HG03521 (cell line): Measurements from ENCODE around the gene PHC2.
"Not testable (repeated sequence)": the region's sequence is repeated elsewhere in the genome, so short reads cannot be mapped to it uniquely, and the experiment has no call there.

ENCODE experiments used
- ATAC-seq: cut with Tn5 transposase; IDR thresholded peaks from one replicate; pipeline ENCODE4 v1.9.1; 2021; ENCODE audit warnings: mild to moderate bottlenecking, moderate library complexity; ENCODE audit not compliant: unreplicated experiment

The PHC2 gene

DNA sequence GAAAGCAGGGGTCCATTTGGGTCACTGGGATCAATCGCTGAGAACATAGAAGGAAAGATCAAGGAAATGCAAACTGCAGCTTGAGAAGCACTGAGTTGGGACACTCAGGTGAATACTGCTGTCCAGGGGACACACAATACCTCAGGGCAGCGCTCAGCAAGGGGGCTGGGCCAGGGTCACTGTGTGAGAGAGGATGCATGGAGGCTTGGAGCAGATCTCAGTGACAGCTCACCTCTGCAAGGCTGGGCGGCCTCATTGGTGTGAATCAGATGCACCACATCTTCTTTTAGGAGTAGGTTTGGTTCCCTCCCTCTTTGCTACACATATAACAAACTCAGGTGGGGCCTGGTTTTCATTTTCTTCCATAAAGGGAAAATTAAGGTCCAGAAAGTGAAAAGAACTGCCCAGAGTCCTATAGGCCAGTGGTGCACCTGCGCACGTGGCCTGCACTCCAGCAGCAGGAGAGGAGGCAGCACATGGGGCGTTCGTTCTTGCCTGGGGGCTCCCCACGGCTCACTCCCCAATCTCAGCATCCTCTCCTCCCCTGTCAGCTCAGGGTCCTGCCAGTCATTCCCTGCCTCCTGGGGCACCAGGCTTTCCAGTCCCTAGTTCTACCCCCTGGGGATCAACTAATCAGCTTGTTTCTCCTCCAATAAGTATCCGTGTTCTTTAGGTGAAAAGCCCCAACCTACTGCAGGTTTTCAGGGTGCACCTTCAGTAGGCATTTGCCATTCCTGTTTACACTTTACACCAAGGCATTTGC lies 111.5 kb downstream of the PHC2 start:
- no peak for ATAC-seq

- ATAC-seq = no peak
Measured at GRCh38 chr1:33317946-33318345, 112.9 kb downstream of the PHC2 start.

DNA sequence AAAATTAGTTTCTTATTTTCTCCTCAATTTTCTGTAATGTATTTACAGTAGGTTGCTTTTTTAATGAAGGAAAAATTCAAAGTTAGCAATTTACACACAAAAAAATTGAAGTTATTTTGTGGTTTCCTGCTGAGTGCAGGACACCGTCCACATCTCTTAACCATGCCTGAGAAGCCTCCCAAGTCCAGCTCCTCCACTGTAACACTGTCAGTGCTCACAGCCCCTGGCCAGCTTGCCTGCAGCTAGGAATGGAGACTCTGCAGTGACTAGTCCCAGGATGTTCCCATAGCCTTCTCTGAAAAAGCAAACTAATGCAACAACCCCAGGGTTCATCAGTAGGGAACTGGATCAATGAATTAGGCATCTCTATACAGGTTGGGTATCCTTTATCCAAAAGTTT lies 113.5 kb downstream of the PHC2 start:
- ATAC-seq = no peak

GRCh38 chr1:33316601-33317000 lies 114.3 kb downstream of the PHC2 start:
- ATAC-seq = no peak

DNA sequence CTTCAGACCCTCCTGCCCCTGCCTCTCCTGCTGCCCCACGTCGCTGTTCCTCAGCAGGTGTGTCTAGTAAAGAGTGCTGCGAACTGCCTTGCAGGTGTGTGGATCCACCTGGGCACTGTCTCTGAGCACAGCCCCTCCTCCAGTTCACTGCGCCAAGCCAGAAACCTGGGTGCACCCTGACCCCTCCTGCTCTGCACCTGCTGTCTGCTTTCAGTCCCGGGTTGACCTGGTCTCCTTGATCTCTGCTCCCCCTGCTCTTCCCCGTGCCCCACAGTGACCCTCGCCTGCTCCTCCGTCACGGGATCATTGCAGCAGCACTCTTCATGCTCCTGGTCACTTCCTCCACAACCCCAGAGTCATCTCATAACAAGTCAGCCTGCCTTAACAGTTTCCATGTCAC lies 116.5 kb downstream of the PHC2 start:
- no peak for ATAC-seq

- no peak for ATAC-seq
Measured at GRCh38 chr1:33312413-33312749, 118.5 kb downstream of the PHC2 start.

- no peak for ATAC-seq
Measured at GRCh38 chr1:33311706-33312412, 119.0 kb downstream of the PHC2 start.

GRCh38 chr1:33310702-33311101 lies 120.2 kb downstream of the PHC2 start:
- no peak for ATAC-seq

- ATAC-seq = not testable (repeated sequence)
Measured at GRCh38 chr1:33309351-33309750, 121.5 kb downstream of the PHC2 start.

GRCh38 chr1:33307494-33307864 lies 123.4 kb downstream of the PHC2 start:
- ATAC-seq = no peak

DNA sequence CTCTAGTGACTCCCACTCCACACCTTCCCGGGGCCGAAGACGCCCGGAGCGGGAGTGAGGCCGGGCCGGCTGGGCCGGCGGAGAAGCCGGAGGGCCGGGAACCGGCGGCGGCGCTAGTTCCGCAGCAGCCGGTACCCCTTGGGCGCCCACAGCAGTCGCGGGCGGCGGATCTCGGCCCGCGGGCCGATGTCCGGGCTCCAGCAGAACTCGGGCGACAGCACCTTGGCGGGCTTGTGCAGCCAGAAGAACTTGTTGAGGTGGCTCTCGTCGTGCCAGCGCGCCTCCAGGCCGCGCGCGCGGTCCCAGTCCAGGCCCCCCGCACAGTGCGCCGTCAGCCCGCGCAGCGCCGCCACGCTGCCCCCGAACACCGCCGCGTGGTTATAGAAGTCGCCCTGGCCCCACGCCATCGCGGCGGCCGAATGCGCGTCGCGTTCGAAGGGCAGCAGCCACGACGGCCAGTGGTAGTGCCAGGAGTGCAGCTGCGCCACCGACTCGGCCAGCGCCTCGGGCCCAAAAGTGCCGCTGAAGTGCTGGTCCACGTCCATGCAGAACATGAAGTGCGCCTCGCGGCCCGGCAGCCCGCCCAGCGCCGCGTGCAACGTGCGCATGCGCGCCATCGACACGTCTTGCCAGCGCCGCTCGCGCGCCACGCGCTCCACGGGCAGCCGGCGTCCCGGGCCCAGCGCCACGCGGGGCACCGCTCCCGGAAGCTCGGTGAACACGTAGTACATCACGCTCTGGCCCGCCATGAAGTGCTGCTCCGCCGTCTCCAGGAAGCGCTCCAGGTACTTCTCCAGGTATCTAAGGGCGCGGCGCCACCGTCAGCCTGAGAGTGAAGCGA lies 124.0 kb downstream of the PHC2 start:
- no peak for ATAC-seq

DNA sequence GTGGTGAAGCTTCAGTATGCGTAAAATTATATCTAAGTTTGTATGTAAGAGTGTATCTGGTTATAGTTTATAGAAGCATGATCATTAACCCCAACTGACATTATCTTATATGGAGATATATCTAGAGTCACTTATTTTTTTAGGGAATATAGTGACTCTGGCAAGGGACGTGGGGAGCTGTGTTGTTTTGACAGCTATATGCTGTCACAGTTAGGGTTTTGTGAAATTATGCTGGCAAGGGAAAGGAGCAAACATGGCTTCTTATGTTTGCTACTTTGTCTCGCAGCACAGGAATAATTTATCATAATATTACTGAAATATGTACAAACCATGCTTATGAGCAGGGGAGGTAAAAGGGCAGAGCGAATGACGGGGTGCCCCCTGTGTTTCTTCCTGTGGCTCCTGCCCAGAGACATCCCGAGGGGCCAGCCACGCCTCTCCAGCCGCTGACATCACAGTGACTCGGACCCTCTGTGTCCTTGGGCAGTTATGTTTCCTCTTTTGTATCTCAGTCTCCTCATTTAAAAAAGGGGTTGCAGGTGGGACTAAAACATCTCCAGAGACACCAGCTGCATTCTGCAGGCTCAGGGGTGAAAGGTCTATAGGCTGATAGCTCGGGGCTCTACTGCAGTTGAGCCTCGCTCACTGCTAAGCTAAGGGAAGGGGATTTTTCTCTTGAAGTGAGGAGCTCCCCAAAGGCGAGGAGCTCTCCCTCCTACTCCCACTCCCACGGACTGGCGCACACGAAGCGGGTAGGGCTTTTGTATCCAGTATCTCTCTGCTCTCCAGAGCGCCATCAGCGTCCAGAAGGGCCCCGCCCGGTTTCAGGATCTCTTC lies 124.9 kb downstream of the PHC2 start:
- no peak for ATAC-seq

DNA sequence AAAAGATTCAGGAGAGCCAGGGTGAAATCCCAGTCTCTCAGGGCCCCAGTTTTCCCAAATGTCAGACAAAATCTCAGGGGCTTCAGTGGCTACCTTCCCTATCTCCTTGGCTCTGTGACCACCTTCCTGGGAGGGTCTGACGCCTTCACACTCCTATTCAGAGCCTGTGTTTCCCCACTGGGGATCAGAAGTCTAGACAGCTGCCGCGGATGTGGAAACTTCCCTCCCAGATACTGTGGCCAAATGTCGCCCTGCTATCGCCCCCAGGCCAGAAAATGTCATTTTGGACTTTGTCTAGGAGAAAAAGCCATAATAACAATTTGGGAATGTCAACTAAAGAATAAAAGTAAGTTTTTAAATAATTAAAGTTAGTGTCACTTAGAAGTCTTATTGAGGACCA lies 125.9 kb downstream of the PHC2 start:
- no peak for ATAC-seq

- no peak for ATAC-seq
Measured at GRCh38 chr1:33302325-33302724, 128.6 kb downstream of the PHC2 start.

- no peak for ATAC-seq
Measured at GRCh38 chr1:33301273-33301984, 129.5 kb downstream of the PHC2 start.

DNA sequence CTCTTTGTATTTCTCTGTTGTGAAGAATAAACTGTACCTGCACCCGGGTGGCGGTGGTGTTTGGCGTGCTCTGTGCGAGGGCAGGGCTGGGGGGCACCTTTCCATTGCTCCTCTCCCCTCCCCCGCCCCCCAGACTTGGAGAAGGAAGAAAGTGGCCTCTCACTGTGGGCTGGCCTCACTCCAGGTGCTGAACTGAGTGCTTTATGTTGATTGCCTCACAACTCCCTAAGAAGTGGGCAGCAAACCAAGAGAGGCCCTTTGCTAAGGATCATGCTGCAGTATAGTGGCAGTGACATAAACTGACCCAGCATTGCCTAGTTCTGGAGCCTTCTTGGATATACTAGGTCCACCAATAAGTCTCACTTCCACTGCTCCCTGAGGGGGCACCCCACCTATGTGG lies 130.2 kb downstream of the PHC2 start:
- ATAC-seq = no peak

DNA sequence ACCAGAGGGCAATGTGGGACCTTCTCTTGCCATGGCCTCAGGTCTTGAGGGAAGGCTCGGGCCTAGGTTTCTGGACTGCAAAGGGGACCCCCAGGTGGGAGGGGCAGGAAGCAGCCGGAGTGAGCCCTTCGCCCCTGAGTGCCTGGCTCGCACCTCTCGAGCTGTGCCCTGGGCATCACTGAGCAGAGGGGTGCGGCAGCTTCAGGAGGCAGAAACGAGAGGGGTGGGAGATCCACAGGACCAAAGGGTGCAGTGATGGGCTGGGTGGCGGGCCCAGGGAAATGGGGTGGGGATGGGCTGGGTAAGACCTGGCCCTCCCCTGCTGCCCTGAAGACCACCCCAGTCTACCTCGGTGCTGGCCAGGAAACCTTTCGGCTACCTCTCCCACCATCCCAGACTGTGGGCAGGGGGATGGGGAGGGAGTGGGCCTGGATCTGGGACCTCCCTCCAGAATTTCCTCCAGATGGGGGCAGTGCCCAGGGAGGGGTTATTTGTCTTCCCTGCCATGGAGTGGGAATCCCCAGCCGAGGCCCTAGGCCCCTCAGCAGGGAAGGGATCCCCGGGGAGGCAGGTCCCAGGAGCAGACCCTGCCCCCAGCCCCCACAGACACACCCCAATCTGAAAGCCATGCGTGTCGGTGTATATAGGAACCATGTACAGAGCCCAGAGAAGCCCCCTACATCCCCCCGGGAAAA lies 131.3 kb downstream of the PHC2 start:
- no peak for ATAC-seq

- peak; percentile 50 for ATAC-seq
Measured at GRCh38 chr1:33298623-33299277, 132.1 kb downstream of the PHC2 start.
